GM12891 (cell line): ENCODE results near the gene SULT1C2.

Source experiments
- POLR2A ChIP-seq: IDR thresholded peaks from 2 replicates; pipeline ENCODE4 v1.6.1; 2011; ENCODE audit warnings: low read depth, low read length, control low read depth
- POU2F2 ChIP-seq: IDR thresholded peaks from 2 replicates; pipeline ENCODE4 v1.6.1; 2011; ENCODE audit warnings: low read depth, mild to moderate bottlenecking, control low read depth, low read length, moderate library complexity
- TAF1 ChIP-seq: IDR thresholded peaks from 2 replicates; pipeline ENCODE4 v1.6.1; 2011; ENCODE audit warnings: low read depth, low read length, control low read depth

- TF ChIP-seq POU2F2 (no peak), TAF1 (no peak), POLR2A (no peak)
These were observed 26.8 kb downstream of the SULT1C2 start for GRCh38 chr2:108315444-108315934.
